HepG2 (cell line): ENCODE results near the gene GNAZ. TPM values are rescaled to one million over a fixed set of nuclear protein-coding genes. Genes with fewer than 3 reads are reported as not detected.

Experiments used
- AFF4 ChIP-seq: sonication (generic); formaldehyde crosslinking; IDR thresholded peaks from 2 replicates; pipeline ENCODE4 v1.4.0; 2020; ENCODE audit warnings: missing genetic modification reagents
- ATF1 ChIP-seq: IDR thresholded peaks from 2 replicates; pipeline ENCODE4 v1.6.1; 2016; ENCODE audit warnings: mild to moderate bottlenecking, control low read depth
- CREBL2 ChIP-seq: sonication (generic); formaldehyde crosslinking; IDR thresholded peaks from 2 replicates; pipeline ENCODE4 v1.8.1; 2023; ENCODE audit warnings: missing genetic modification reagents, mild to moderate bottlenecking, borderline replicate concordance
- GTF2F1 ChIP-seq: fragments of 150-350 bp; IDR thresholded peaks from 2 replicates; pipeline ENCODE4 v1.6.1; 2014; ENCODE audit warnings: low read length
- KDM6A ChIP-seq: IDR thresholded peaks from 2 replicates; pipeline ENCODE4 v1.6.1; 2016; ENCODE audit warnings: low read depth
- KLF11 ChIP-seq: IDR thresholded peaks from 2 replicates; pipeline ENCODE4 v1.6.1; 2016; ENCODE audit warnings: missing compliant biosample characterization
- MYC ChIP-seq: sonication (generic); formaldehyde crosslinking; IDR thresholded peaks from 2 replicates; pipeline ENCODE4 v1.9.0; 2021; ENCODE audit warnings: missing genetic modification reagents, borderline replicate concordance
- MYNN ChIP-seq: sonication (generic); formaldehyde crosslinking; IDR thresholded peaks from 2 replicates; pipeline ENCODE4 v1.4.0; 2020; ENCODE audit warnings: mild to moderate bottlenecking, low read depth, missing genetic modification reagents
- POLR2A ChIP-seq, 2 experiments: IDR thresholded peaks; 2 replicates each; pipeline ENCODE4 v1.6.1; 2011; ENCODE audit warnings: low read depth in 2 of 2, low read length in 2 of 2, mild to moderate bottlenecking in 1 of 2, moderate library complexity in 1 of 2; ENCODE audit not compliant: insufficient read depth in 1 of 2
- RFX1 ChIP-seq: fragments of 450-650 bp; IDR thresholded peaks from 2 replicates; pipeline ENCODE4 v1.6.1; 2017
- SAP130 ChIP-seq: IDR thresholded peaks from 2 replicates; pipeline ENCODE4 v1.6.1; 2016; ENCODE audit warnings: low read depth
- SP5 ChIP-seq: IDR thresholded peaks from 2 replicates; pipeline ENCODE4 v1.6.1; 2016; ENCODE audit warnings: low read depth, borderline replicate concordance
- SRSF9 ChIP-seq: fragments of 200-400 bp; formaldehyde crosslinking; IDR thresholded peaks from 2 replicates; pipeline ENCODE4 v1.6.1; 2018; ENCODE audit warnings: borderline replicate concordance, mild to moderate bottlenecking, low read depth, low read length; ENCODE audit not compliant: insufficient read depth, poor library complexity, severe bottlenecking
- SRY ChIP-seq: sonication (generic); formaldehyde crosslinking; IDR thresholded peaks from 2 replicates; pipeline ENCODE4 v1.8.0; 2022; ENCODE audit warnings: mild to moderate bottlenecking, missing genetic modification reagents
- TFE3 ChIP-seq: IDR thresholded peaks from 2 replicates; pipeline ENCODE4 v1.6.1; 2016
- THAP11 ChIP-seq: IDR thresholded peaks from 2 replicates; pipeline ENCODE4 v1.6.1; 2016; ENCODE audit warnings: missing biosample characterization, missing genetic modification reagents
- ZEB1 ChIP-seq: IDR thresholded peaks from 2 replicates; pipeline ENCODE4 v1.6.1; 2012; ENCODE audit warnings: mild to moderate bottlenecking, low read depth, inconsistent platforms; ENCODE audit not compliant: insufficient replicate concordance
- ZKSCAN1 ChIP-seq: fragments of 150-350 bp; IDR thresholded peaks from 2 replicates; pipeline ENCODE4 v1.6.1; 2014; ENCODE audit warnings: low read length
- ZNF232 ChIP-seq: sonication (generic); formaldehyde crosslinking; IDR thresholded peaks from 2 replicates; pipeline ENCODE4 v1.4.0; 2020; ENCODE audit warnings: missing genetic modification reagents, borderline replicate concordance
- ZNF280D ChIP-seq: sonication (generic); formaldehyde crosslinking; IDR thresholded peaks from 2 replicates; pipeline ENCODE4 v1.5.1; 2020; ENCODE audit warnings: mild to moderate bottlenecking, missing genetic modification reagents
- ZNF44 ChIP-seq: sonication (generic); formaldehyde crosslinking; IDR thresholded peaks from 2 replicates; pipeline ENCODE4 v1.5.1; 2020; ENCODE audit warnings: mild to moderate bottlenecking, missing genetic modification reagents
- ZNF468 ChIP-seq: sonication (generic); formaldehyde crosslinking; IDR thresholded peaks from 2 replicates; pipeline ENCODE4 v1.8.0; 2022; ENCODE audit warnings: mild to moderate bottlenecking, moderate library complexity, missing genetic modification reagents
- ZNF552 ChIP-seq: sonication (generic); formaldehyde crosslinking; IDR thresholded peaks from 2 replicates; pipeline ENCODE4 v1.9.0; 2022; ENCODE audit warnings: missing genetic modification reagents, mild to moderate bottlenecking, borderline replicate concordance
- ZNF605 ChIP-seq: sonication (generic); formaldehyde crosslinking; IDR thresholded peaks from 2 replicates; pipeline ENCODE4 v1.8.0; 2022; ENCODE audit warnings: mild to moderate bottlenecking, missing genetic modification reagents
- ZNF772 ChIP-seq: sonication (generic); formaldehyde crosslinking; IDR thresholded peaks from 2 replicates; pipeline ENCODE4 v1.5.0; 2020; ENCODE audit warnings: mild to moderate bottlenecking, missing genetic modification reagents
- polyA plus RNA-seq, 8 experiments: library from polyadenylated mRNA; depleted of rRNA in 3 of 8; stranded (reverse) in 7 of 8; unstranded in 1 of 8; fragments of >200 nt; fragmentation: Illumina TruSeq in 4 of 8; extraction: Trizol in 4 of 8; gene quantifications; 2 replicates each; pipeline versions ENCODE4 v1.2.1 to v1.2.3, GENCODE V29; 2011 to 2016; ENCODE audit warnings: low read depth in 4 of 8, missing spikeins in 1 of 8, mixed read lengths in 1 of 8; ENCODE audit not compliant: insufficient read depth in 1 of 8
- total RNA-seq, 5 experiments: library from RNA; depleted of rRNA; stranded (reverse); fragments of >200 nt; fragmentation: Illumina TruSeq; extraction: Trizol; gene quantifications; 2 replicates each; pipeline ENCODE4 v1.2.3, GENCODE V29; 2016; ENCODE audit warnings: low read depth in 1 of 5

The GNAZ gene
- total and polyA plus RNA-seq, 2 of the 13 experiments (the other 11 are each of a cell fraction or from before 2014, with no cell fraction given), result 11.4 to 22.3 TPM

GRCh38 chr22:23079240-23079768, 9.0 kb downstream of the GNAZ start (continued):
- TF ChIP-seq ZNF280D (peak; percentile 51; the same call in 1 of the 2 replicates), ZNF44 (no peak), ZNF468 (CRISPR knock-in tag) (no peak), MYC (CRISPR knock-in tag) (peak; percentile 92), SAP130 (CRISPR knock-in tag) (peak; percentile 74), SRY (no peak), ATF1 (CRISPR knock-in tag) (no peak), RFX1 (no peak), TFE3 (CRISPR knock-in tag) (no peak), ZNF605 (CRISPR knock-in tag) (peak; percentile 69; the same call in 1 of the 2 replicates), KDM6A (peak; percentile 76), SP5 (peak; percentile 77; the same call in 1 of the 2 replicates), ZNF772 (CRISPR knock-in tag) (no peak), THAP11 (CRISPR knock-in tag) (peak; percentile 61), ZNF552 (CRISPR knock-in tag) (no peak), GTF2F1 (no peak), CREBL2 (no peak), ZNF232 (CRISPR knock-in tag) (no peak), AFF4 (CRISPR knock-in tag) (no peak), MYNN (CRISPR knock-in tag) (no peak), SRSF9 (no peak), KLF11 (no peak), ZKSCAN1 (0 out of 2 replicates have a peak, but pooled peaks have one; percentile 21), ZEB1 (no peak), POLR2A (IDR thresholded peaks at IDR 0.05; ENCODE audit: insufficient read depth in 1 of 2, low read depth in 2 of 2, low read length in 2 of 2) (peak in 1 of 2 experiments; percentile 46; a peak in 2 of 4 replicates)
